Measurements from ENCODE around the gene HACD1.

HACD1 gene

DNA sequence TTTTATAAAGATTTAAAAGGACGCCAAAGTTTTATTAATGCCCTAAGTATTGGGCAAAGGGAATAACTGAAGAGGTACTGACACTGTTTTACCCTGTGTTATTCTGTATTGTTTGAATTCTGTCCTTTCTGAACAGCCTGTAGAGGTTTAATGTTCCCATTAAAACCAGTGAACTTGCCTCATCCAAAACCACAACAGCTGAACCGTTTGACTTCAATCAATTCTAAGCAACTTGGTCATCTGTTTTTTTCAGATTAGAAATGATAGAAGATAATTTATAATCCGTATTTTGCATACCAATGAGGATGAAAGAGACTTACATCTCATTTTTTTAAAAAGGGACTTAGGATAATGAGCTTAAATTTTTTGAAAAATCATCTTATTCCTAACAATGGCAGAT, 40.4 kb downstream of the HACD1 start:
- no peak for DNase-seq

DNA sequence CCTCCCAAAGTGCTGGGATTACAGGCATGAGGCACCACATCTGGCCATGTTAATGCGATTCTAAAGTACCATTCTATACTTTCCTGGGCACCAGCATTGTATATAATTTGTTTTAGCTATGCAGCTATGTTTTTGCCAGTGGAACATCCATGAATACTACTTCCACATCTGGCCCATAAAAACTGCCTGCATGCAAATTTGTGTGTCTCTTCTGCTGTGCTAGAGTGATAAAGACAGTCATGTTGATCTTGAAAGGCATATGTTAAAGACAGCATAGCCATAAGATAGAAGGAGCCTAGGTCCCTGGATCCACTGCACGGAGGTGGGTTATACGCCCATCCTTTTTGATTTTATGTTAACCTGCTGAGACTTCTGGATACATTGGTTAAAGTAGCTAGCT, 52.3 kb downstream of the HACD1 start:
- DNase-seq, result no peak

DNA sequence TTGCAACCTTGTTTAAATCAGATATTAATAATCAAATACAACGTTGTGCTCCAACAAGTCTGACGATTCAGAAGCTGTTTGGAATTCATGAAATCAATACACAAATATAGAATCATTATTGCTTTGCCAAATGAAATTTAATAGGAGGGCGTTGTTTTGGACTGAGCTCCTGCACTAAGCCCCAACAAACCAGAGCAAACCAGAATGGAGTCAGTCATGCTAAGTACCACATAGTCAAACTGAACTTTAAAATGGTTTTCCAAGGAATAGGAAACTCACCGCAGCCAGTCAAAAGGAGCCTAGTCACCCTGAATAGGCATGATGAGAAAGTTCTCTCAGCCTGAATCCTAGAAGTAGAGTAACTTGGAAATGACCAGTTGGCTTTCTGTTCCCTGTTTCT, 53.7 kb downstream of the HACD1 start:
- no peak for DNase-seq

DNA sequence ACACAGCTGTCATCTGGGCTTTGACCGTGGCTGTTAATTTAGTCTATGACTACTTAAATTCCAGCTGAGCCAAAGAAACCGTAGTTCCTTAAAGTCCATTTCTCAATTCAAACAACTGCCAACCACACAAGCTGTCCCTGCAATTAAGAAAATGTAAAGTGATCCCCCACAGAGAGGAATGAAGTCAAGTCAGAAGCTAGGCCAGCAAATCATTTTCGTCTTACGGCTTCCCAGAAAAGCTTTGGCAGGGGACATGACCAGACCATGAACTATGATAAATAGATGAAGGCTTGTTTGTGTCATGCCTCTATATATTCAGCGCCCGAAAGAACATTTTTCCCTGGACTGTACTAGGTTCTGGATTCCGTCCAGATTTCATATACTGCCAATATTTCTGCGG, 54.6 kb downstream of the HACD1 start:
- DNase-seq, result no peak

DNA sequence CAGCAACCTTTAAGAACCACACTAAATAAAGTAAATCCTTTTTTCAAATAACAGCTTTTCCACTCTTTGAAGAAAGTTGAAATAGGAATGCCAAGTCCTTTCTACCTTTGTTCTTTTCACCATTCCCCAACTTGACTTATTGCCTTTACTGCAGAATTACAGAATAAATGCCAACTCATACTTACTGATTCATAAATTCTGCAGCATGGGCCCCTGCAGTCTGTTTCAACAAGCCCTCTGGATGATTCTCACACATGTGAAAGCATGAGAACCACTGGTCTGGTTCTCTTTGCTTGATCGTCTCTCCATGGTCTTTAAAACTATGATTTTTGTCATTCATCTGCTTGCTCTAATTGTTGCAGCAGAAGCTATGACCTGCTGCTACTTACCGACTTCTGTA, 56.1 kb downstream of the HACD1 start:
- DNase-seq, result no peak

DNA sequence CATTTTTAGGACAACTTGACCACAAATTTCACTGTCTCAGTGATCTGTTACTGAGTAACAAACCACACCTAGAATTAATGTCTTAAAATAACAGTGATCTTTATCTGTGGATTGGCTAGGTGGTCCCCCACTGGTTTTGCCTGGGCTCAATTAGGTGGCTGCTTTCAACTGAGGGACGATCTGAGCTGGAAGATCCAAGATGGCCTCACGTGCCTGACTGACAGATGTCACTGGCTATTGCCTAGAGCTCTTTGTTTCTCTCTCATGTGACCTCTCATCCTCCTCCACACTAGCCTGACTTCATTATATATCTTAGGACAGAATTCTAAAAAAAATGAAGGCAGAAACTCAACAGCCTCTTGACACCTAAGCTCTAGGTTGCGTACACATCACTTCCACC, 59.7 kb downstream of the HACD1 start:
- no peak for DNase-seq

DNA sequence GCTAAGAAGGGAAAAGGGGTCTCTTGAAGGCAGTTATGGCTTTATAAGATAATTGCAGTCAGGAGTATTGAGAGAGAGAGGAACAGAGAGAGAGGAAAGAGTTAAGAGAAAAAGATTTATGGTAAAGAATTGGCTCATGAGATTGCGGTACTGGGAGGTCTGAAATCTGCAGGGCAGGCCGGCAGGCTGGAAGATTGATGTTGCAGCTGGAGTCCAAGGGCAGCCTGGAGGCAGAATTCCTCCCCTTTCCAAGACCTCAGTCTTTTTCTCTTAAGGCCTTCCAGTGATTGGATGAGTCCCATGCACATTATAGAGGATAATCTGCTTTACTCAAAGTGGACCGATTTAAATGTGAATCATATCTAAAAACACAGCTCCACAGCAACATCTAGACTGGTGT, 68.4 kb downstream of the HACD1 start:
- DNase-seq, result no peak

DNA sequence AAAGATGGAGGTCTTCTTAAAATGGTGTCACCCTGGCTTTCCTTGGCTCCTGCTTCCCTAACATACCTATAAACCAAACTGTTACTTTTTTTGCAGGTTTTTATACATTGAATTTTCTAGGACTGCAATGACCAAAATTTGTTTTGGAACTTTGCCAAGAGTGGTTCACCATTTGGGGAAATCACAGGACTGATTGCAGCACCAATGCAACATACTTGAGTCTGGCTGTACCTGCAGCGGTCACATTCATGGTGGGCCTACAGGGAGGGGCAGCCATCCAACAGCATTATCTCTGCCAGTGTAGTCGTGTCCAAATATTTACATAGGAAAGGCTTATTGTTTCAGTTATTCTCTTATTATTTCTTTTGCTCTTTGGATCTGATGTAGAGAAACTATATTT, 69.0 kb downstream of the HACD1 start:
- DNase-seq, result no peak

DNA sequence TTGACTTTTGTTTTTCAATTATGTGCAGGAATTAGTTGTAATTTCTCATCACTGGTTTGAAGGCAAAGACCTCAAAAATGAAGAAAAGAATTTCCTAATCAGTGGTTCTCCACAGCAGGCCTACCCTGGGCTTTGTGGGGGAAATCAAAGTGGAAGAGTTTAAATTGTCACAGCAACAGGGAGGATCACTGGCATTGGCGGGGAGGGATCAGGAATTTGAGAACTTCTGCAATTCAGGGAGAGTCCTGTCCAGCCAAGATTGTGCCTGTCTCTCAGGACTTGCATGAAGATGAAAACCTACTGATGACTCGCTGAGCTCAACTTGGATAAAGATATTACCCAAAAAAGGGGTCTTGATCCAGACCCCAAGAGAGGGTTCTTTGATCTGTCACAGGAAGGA, 70.1 kb downstream of the HACD1 start:
- DNase-seq, result no peak

DNA sequence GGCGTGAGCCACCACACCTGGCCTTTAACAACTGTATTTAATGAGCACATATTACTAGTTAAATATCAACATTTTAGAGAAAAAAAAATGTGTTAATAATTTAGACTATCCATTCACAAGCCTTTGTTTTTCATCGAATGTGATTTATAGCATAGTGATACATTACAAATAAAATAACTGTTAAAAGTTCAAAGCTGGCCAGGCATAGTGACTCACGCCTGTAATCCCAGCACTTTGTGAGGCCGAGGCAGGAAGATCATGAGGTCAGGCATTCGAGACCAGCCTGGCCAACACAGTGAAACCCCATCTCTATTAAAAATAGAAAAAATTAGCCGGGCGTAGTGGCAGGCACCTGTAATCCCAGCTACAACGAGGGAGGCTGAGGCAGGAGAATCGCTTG, 72.7 kb downstream of the HACD1 start:
- DNase-seq, result no peak
